ENCODE measurements around the gene TFCP2L1. TPM values are rescaled to one million over a fixed set of nuclear protein-coding genes. Genes with fewer than 3 reads are reported as not detected.

Gene TFCP2L1
- total and polyA plus RNA-seq, 2 of the 4 experiments (the other 2 are of a cell fraction), result not detected

GRCh38 chr2:121232626-121233265 is 52.3 kb downstream of the TFCP2L1 start:
- Histone ChIP-seq H3K9ac (ENCODE audit: low read depth, low read length) (no peak overlapping the region), H3K4me3 (ENCODE audit: insufficient read depth, low read depth, low read length) (no peak overlapping the region), H2AK9ac (replicated peaks; ENCODE audit: low read depth, low read length, poor library complexity) (no peak overlapping the region), H3K4me2 (ENCODE audit: low read depth, low read length) (no peak overlapping the region), H2AK5ac (ENCODE audit: low read depth, low read length) (no peak overlapping the region), H3K9me1 (ENCODE audit: insufficient read depth, low read length) (no peaks in the 10 kb centered on the region), H2BK120ac (ENCODE audit: low read depth, low read length) (no peak overlapping the region), H3K4me1 (ENCODE audit: control insufficient read depth, insufficient read depth, low read length) (no peaks in the 10 kb centered on the region), H3K23ac (ENCODE audit: low read depth, low read length) (no peak overlapping the region), H3K4ac (ENCODE audit: low read depth, low read length) (no peak overlapping the region), H2BK20ac (ENCODE audit: low read depth, low read length) (no peak overlapping the region), H4K91ac (ENCODE audit: insufficient read depth, low read depth, low read length) (no peak overlapping the region), H2BK15ac (ENCODE audit: low read depth, low read length) (no peak overlapping the region), H3K18ac (ENCODE audit: low read depth, low read length) (no peak overlapping the region), H4K5ac (ENCODE audit: low read depth, low read length) (no peak overlapping the region), H3K79me1 (ENCODE audit: low read depth in 1 of 2, low read length in 2 of 2) (no peaks in the 10 kb centered on the region), H4K8ac (ENCODE audit: low read depth in 2 of 2, low read length in 2 of 2) (no peak overlapping the region), H3K27ac (ENCODE audit: insufficient read depth, low read length) (no peak overlapping the region), H3K36me3 (ENCODE audit: control insufficient read depth, insufficient read depth, low read length) (no peaks in the 10 kb centered on the region), H3K56ac (ENCODE audit: extremely low read depth, insufficient read depth, low read length) (no peak overlapping the region), H3K9me3 (ENCODE audit: control insufficient read depth, insufficient read depth, low read length) (no peaks in the 10 kb centered on the region), H2AFZ (replicated peaks; ENCODE audit: low read length, poor library complexity) (no peak overlapping the region), H4K20me1 (ENCODE audit: insufficient read depth, low read length) (no peaks in the 10 kb centered on the region), H3K14ac (replicated peaks; ENCODE audit: low read depth, low read length) (no peak overlapping the region), H3K27me3 (ENCODE audit: control insufficient read depth, insufficient read depth, low read length) (peaks cover 39% of the 10 kb centered on the region), H2BK5ac (ENCODE audit: low read depth, low read length, poor library complexity, severe bottlenecking) (no peak overlapping the region)
- BruUV-seq (replicated peaks), result no TSS peak
- ChIA-PET CTCF (no interaction called here), POLR2A (ENCODE audit: unreplicated experiment) (no interaction called here)
- in situ Hi-C loops (cut with MboI; ENCODE audit: low sequenced_read_pairs) (no loop called here), intact Hi-C loops (cut with micrococcal nuclease) (no loop called here), dilution Hi-C loops (cut with HindIII; ENCODE audit: low sequenced_read_pairs, unreplicated experiment) (no loop called here)
- no peak for TF ChIP-seq ELK1 (IDR thresholded peaks at IDR 0.05; ENCODE audit: borderline replicate concordance, low read depth, low read length)
- TF ChIP-seq RCOR1 (IDR thresholded peaks at IDR 0.05; ENCODE audit: insufficient replicate concordance, low read length), result no peak
- TF ChIP-seq MAFK (IDR thresholded peaks at IDR 0.05; ENCODE audit: low read depth, low read length), result no peak
- no peak for TF ChIP-seq CTCF (conservative IDR thresholded peaks at IDR 0.05; ENCODE audit: low read depth, low read length)
- TF ChIP-seq CEBPB (IDR thresholded peaks at IDR 0.05; ENCODE audit: low read depth, low read length), result no peak
- TF ChIP-seq MXI1 (IDR thresholded peaks at IDR 0.05; ENCODE audit: borderline replicate concordance, low read depth, low read length), result no peak
- TF ChIP-seq SMC3 (IDR thresholded peaks at IDR 0.05; ENCODE audit: low read depth, low read length), result no peak
- 83% methylated on average over 1 of the region's 6 CpGs; no CpG with 5 or more reads in 1 of the 2 experiments for WGBS, 2 experiments (ENCODE audit: extremely low coverage in 2 of 2, insufficient read length in 1 of 2)
- DNase-seq (no peak), ATAC-seq (ENCODE audit: low read depth) (no peak)
